ENCODE results near the gene KMT5B.
"Not testable (repeated sequence)": the region's sequence is repeated elsewhere in the genome, so short reads cannot be mapped to it uniquely, and the experiment has no call there.

GRCh38 chr11:68243847-68244246 is 30.8 kb upstream of the KMT5B start:
- not testable (repeated sequence) for TF ChIP-seq CEBPB (IDR thresholded peaks at IDR 0.05); CHD2 (IDR thresholded peaks at IDR 0.05; ENCODE audit: low read length, partially characterized antibody); CTCF (IDR thresholded peaks at IDR 0.05); BCL3 (IDR thresholded peaks at IDR 0.05); EP300 (IDR thresholded peaks at IDR 0.05); REST (IDR thresholded peaks at IDR 0.05); POLR2A (IDR thresholded peaks at IDR 0.05; ENCODE audit: low read length)
